Fibroblast of lung (primary cell): Measurements from ENCODE around the gene APOH. TPM values are rescaled to one million over a fixed set of nuclear protein-coding genes. Genes with fewer than 3 reads are reported as not detected.

Experiments
- DNase-seq, 2 donors: peaks; one replicate each; pipeline versions ENCODE4 v3.0.0 to v3.0.0-alpha.2; 2010; ENCODE audit warnings: low read depth in 2 of 2
- H2AFZ ChIP-seq: 2 replicates; pipeline ENCODE4 v1.5.1; 2012; ENCODE audit warnings: low read length, control low read depth, inconsistent platforms
- H3K27ac ChIP-seq: 2 replicates; pipeline ENCODE4 v1.5.1; 2011; ENCODE audit warnings: low read length, control low read depth; ENCODE audit not compliant: insufficient read depth
- H3K27me3 ChIP-seq: 2 replicates; pipeline ENCODE4 v1.5.1; 2011; ENCODE audit warnings: mild to moderate bottlenecking, low read length; ENCODE audit not compliant: control insufficient read depth, insufficient read depth
- H3K36me3 ChIP-seq: 2 replicates; pipeline ENCODE4 v1.5.1; 2011; ENCODE audit warnings: low read length; ENCODE audit not compliant: control insufficient read depth, insufficient read depth
- H3K4me1 ChIP-seq: 2 replicates; pipeline ENCODE4 v1.5.1; 2011; ENCODE audit warnings: low read length; ENCODE audit not compliant: control insufficient read depth, insufficient read depth; ENCODE audit errors: extremely low read depth
- H3K4me2 ChIP-seq: 2 replicates; pipeline ENCODE4 v1.5.1; 2011; ENCODE audit warnings: low read length, control low read depth; ENCODE audit not compliant: insufficient read depth; ENCODE audit errors: extremely low read depth
- H3K4me3 ChIP-seq, 4 experiments: fragments of 200-600 bp in 1 of 4; sonication (generic) in 1 of 4; replicated peaks in 1 of 4; 2 replicates each; pipeline ENCODE4 v1.5.1; 2011 to 2016; ENCODE audit warnings: low read length in 4 of 4, low read depth in 3 of 4, mild to moderate bottlenecking in 3 of 4, control low read depth in 2 of 4, inconsistent platforms in 1 of 4, mixed read lengths in 1 of 4; ENCODE audit not compliant: insufficient read depth in 1 of 4; ENCODE audit errors: control extremely low read depth in 1 of 4
- H3K79me2 ChIP-seq: 2 replicates; pipeline ENCODE4 v1.5.1; 2012; ENCODE audit warnings: mild to moderate bottlenecking, low read length, inconsistent platforms; ENCODE audit not compliant: control insufficient read depth, insufficient read depth
- H3K9ac ChIP-seq: 2 replicates; pipeline ENCODE4 v1.5.1; 2011; ENCODE audit warnings: mild to moderate bottlenecking, low read length, control low read depth; ENCODE audit not compliant: insufficient read depth
- H3K9me3 ChIP-seq: 2 replicates; pipeline ENCODE4 v1.5.1; 2012; ENCODE audit warnings: low read depth, low read length; ENCODE audit not compliant: control insufficient read depth, insufficient read depth
- H4K20me1 ChIP-seq: 2 replicates; pipeline ENCODE4 v1.5.1; 2011; ENCODE audit warnings: low read length; ENCODE audit not compliant: control insufficient read depth, insufficient read depth; ENCODE audit errors: extremely low read depth
- EZH2 ChIP-seq: IDR thresholded peaks from 2 replicates; pipeline ENCODE4 v1.5.1; 2012; ENCODE audit warnings: low read length, control low read depth, mild to moderate bottlenecking; ENCODE audit errors: missing control alignments
- polyA minus RNA-seq: library from RNA; depleted of rRNA, polyadenylated mRNA; stranded (reverse); fragments of >200 nt; gene quantifications from 2 replicates; pipeline ENCODE4 v1.2.3, GENCODE V29; 2011; ENCODE audit warnings: low replicate concordance
- polyA plus RNA-seq, 2 donors: library from polyadenylated mRNA; depleted of rRNA in 1 of 2; stranded (reverse) in 1 of 2; unstranded in 1 of 2; fragments of >200 nt; gene quantifications; 2 replicates each; pipeline ENCODE4 v1.2.1, GENCODE V29; 2011 to 2012; ENCODE audit warnings: missing spikeins in 1 of 2
- total RNA-seq: library from RNA; depleted of rRNA; stranded (reverse); fragments of >200 nt; gene quantifications from 2 replicates; pipeline ENCODE4 v1.2.1, GENCODE V29; 2014
- TF ChIP-seq, protein P1 (sequence below), 2 donors: IDR thresholded peaks in 1 of 2; conservative IDR thresholded peaks in 1 of 2; 1 replicate in 1 of 2; 2 replicates in 1 of 2; pipeline ENCODE4 v1.5.1; 2011 to 2012; ENCODE audit warnings: low read length in 2 of 2, control low read depth in 1 of 2, inconsistent platforms in 1 of 2, low read depth in 1 of 2, mild to moderate bottlenecking in 1 of 2

The APOH gene, protein sequence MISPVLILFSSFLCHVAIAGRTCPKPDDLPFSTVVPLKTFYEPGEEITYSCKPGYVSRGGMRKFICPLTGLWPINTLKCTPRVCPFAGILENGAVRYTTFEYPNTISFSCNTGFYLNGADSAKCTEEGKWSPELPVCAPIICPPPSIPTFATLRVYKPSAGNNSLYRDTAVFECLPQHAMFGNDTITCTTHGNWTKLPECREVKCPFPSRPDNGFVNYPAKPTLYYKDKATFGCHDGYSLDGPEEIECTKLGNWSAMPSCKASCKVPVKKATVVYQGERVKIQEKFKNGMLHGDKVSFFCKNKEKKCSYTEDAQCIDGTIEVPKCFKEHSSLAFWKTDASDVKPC
- not detected in 2 replicates for total RNA-seq
- not detected in 2 replicates for polyA plus RNA-seq
- polyA plus RNA-seq (2012), result not detected in 2 replicates
- polyA minus RNA-seq, result not detected in 2 replicates

DNA sequence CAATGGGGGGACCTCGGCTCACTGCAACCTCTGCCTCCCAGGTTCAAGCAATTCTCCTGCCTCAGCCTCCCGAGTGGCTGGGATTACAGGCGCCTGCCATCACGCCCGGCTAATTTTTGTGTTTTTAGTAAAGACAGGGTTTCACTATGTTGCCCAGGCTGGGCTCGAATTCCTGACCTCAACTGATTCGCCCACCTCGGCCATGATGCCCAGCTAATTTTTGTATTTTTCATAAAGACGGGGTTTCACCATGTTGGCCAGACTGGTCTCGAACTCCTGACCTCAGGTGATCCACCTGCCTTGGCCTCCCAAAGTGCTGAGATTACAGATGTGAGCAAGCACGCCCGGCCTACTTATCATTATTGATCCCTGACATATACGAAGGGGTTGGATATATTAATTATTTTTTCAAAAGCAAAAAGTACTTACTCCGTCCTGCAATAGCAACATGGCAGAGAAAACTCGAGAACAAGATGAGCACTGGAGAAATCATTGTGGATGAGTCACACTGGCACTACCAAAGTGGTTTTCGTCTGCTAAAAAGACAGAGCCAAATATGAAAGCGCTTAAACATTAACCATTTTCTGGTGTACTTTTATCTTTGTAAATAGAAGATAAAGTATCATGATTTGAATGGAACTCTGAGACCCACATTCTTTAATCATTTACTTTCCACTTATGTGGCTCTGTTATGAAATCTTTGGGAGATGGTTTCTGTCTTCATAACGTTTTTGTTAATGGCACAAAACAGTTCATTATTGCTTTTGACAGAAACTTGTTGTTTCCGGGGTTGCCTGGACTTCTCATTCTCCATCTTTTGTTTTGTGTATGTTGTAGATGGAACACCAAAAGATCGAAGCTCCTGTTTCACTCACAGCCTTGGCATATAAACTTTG is at the start of gene APOH:
APOH (minus strand) TSS at position 529 of the 896 bp plus-strand sequence; CDS start at position 493, 36 bp downstream.
- H3K27me3 ChIP-seq, result no peaks in the 10 kb centered on the region
- H3K9me3 ChIP-seq, result no peaks in the 10 kb centered on the region
- DNase-seq, result no peak
- no peaks in the 10 kb centered on the region for H3K36me3 ChIP-seq
- H2AFZ ChIP-seq, result no peak within 1 kb of the TSS
- H3K4me2 ChIP-seq, result no peak within 1 kb of the TSS
- no peak within 1 kb of the TSS for H3K9ac ChIP-seq
- H3K4me3 ChIP-seq, result no peak within 1 kb of the TSS
- no peak within 1 kb of the TSS for H3K27ac ChIP-seq
- TF ChIP-seq EZH2, result no peak
- TF ChIP-seq, protein P1, sequence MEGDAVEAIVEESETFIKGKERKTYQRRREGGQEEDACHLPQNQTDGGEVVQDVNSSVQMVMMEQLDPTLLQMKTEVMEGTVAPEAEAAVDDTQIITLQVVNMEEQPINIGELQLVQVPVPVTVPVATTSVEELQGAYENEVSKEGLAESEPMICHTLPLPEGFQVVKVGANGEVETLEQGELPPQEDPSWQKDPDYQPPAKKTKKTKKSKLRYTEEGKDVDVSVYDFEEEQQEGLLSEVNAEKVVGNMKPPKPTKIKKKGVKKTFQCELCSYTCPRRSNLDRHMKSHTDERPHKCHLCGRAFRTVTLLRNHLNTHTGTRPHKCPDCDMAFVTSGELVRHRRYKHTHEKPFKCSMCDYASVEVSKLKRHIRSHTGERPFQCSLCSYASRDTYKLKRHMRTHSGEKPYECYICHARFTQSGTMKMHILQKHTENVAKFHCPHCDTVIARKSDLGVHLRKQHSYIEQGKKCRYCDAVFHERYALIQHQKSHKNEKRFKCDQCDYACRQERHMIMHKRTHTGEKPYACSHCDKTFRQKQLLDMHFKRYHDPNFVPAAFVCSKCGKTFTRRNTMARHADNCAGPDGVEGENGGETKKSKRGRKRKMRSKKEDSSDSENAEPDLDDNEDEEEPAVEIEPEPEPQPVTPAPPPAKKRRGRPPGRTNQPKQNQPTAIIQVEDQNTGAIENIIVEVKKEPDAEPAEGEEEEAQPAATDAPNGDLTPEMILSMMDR (conservative IDR thresholded peaks at IDR 0.05 in 1 of 2, IDR thresholded peaks at IDR 0.05 in 1 of 2; ENCODE audit: low read depth in 1 of 2, low read length in 2 of 2), result no peak
- no peaks in the 10 kb centered on the region for H3K79me2 ChIP-seq
- no peaks in the 10 kb centered on the region for H4K20me1 ChIP-seq
- no peaks in the 10 kb centered on the region for H3K4me1 ChIP-seq

DNA sequence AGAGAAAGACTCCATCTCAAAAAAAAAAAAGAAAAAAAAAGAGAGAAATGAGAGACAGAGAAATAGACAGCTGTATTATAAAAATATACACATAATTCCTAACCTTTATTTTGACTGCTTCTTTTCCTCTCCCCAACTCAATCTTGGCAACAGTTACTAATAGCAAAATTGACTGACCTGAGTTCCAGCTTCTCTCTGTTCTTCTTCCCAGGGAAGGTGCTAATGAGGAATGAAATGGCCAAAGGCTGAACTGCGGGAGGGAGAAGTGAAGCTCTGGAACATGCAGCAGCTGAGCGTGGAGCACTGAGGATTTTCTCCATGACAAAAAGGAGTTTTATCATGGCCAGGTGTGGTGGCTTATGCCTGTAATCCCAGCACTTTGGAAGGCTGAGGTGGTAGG is 48.0 kb upstream of the APOH start:
- Histone ChIP-seq H3K27me3 (no peaks in the 10 kb centered on the region), H3K4me3 (no peak overlapping the region), H4K20me1 (no peaks in the 10 kb centered on the region), H3K36me3 (no peaks in the 10 kb centered on the region), H3K4me1 (peaks cover 19% of the 10 kb centered on the region), H3K27ac (no peak overlapping the region), H3K9ac (no peak overlapping the region), H2AFZ (no peak overlapping the region), H3K9me3 (no peaks in the 10 kb centered on the region), H3K4me2 (no peak overlapping the region), H3K79me2 (no peaks in the 10 kb centered on the region)
- DNase-seq, result no peak
- no peak for TF ChIP-seq EZH2
- TF ChIP-seq, protein P1 (conservative IDR thresholded peaks at IDR 0.05 in 1 of 2, IDR thresholded peaks at IDR 0.05 in 1 of 2; ENCODE audit: low read depth in 1 of 2, low read length in 2 of 2), result no peak

DNA sequence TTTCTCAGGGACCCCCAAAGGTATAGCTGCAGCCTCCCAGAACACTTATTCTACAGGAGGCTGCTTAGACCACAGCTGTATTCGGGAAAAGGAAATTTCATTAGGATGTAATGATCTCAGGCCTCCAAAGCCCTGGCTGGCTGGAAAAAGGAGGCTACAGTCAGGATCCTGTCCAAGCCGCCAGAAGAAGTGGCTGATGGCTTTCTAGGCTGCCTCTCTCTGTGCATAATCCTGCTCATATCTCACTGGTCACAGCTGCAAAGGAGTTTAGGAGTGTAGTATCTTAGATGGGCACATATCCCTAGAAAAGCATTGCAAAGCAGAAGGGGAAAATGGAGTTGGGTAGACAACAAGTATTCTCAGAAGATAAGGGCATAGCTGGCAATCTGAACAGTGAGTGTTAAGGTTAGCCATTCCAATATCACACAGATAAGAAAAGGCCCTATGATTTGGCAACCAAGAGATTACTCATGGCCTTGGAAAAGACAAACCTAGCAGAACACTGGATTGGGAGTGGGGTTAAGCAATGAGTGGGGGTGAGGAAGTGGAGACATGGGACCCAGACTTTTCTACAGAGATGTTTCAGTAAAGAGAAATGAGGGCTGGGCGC is 47.2 kb upstream of the APOH start:
- H3K4me1 ChIP-seq, result peaks cover 19% of the 10 kb centered on the region
- peak overlapping the region; percentile 58 for H3K4me2 ChIP-seq
- peak; percentile 29 to 70 for DNase-seq
- no peak overlapping the region for H3K9ac ChIP-seq
- H3K4me3 ChIP-seq, result no peak overlapping the region
- H3K27me3 ChIP-seq, result no peaks in the 10 kb centered on the region
- H3K79me2 ChIP-seq, result no peaks in the 10 kb centered on the region
- H4K20me1 ChIP-seq, result no peaks in the 10 kb centered on the region
- H3K27ac ChIP-seq, result peak overlapping the region; percentile 38
- no peak overlapping the region for H2AFZ ChIP-seq
- H3K9me3 ChIP-seq, result no peaks in the 10 kb centered on the region
- TF ChIP-seq, protein P1 (conservative IDR thresholded peaks at IDR 0.05 in 1 of 2, IDR thresholded peaks at IDR 0.05 in 1 of 2; ENCODE audit: low read depth in 1 of 2, low read length in 2 of 2), result no peak
- no peak for TF ChIP-seq EZH2
- no peaks in the 10 kb centered on the region for H3K36me3 ChIP-seq
